HG03575 (cell line): Measurements from ENCODE around the gene DNAJC16.

Source experiments
- ATAC-seq: cut with Tn5 transposase; IDR thresholded peaks from one replicate; pipeline ENCODE4 v1.9.1; 2021; ENCODE audit not compliant: unreplicated experiment, insufficient number of reproducible peaks, low FRiP score; ENCODE audit errors: extremely low read depth

The DNAJC16 gene

GRCh38 chr1:15525050-15526020, 1.3 kb upstream of the DNAJC16 start:
- ATAC-seq = no peak

- ATAC-seq = no peak
These were observed 593 bp upstream of the DNAJC16 start for GRCh38 chr1:15526021-15526489.

- ATAC-seq = no peak
These were observed 4.4 kb downstream of the DNAJC16 start for GRCh38 chr1:15531003-15531402.

- ATAC-seq = no peak
These were observed 5.0 kb downstream of the DNAJC16 start for GRCh38 chr1:15531682-15532081.

GRCh38 chr1:15538771-15539170, 12.1 kb downstream of the DNAJC16 start:
- no peak for ATAC-seq

GRCh38 chr1:15540186-15540585, 13.5 kb downstream of the DNAJC16 start:
- ATAC-seq = no peak

GRCh38 chr1:15541231-15541792, 14.7 kb downstream of the DNAJC16 start:
- no peak for ATAC-seq

GRCh38 chr1:15542388-15543250, 16.0 kb downstream of the DNAJC16 start:
- no peak for ATAC-seq

GRCh38 chr1:15543251-15543588, 16.6 kb downstream of the DNAJC16 start:
- no peak for ATAC-seq

GRCh38 chr1:15543589-15544568, 17.2 kb downstream of the DNAJC16 start:
- no peak for ATAC-seq

- ATAC-seq = no peak
These were observed 20.0 kb downstream of the DNAJC16 start for GRCh38 chr1:15546641-15547040.

- ATAC-seq = no peak
These were observed 23.9 kb downstream of the DNAJC16 start for GRCh38 chr1:15550573-15550972.

- ATAC-seq = no peak
These were observed 30.4 kb downstream of the DNAJC16 start for GRCh38 chr1:15557008-15557407.

GRCh38 chr1:15557594-15557993, 30.9 kb downstream of the DNAJC16 start:
- no peak for ATAC-seq

GRCh38 chr1:15558516-15558915, 31.9 kb downstream of the DNAJC16 start:
- ATAC-seq = no peak

GRCh38 chr1:15559189-15559810, 32.7 kb downstream of the DNAJC16 start:
- no peak for ATAC-seq

GRCh38 chr1:15568387-15569073, 41.9 kb downstream of the DNAJC16 start:
- no peak for ATAC-seq
